ENCODE measurements around the gene P2RY1. TPM values are rescaled to one million over a fixed set of nuclear protein-coding genes. Genes with fewer than 3 reads are reported as not detected.

P2RY1 gene
- total and polyA plus RNA-seq, 2 experiments from 2014 or later, result 15.2 to 59.8 TPM

DNA sequence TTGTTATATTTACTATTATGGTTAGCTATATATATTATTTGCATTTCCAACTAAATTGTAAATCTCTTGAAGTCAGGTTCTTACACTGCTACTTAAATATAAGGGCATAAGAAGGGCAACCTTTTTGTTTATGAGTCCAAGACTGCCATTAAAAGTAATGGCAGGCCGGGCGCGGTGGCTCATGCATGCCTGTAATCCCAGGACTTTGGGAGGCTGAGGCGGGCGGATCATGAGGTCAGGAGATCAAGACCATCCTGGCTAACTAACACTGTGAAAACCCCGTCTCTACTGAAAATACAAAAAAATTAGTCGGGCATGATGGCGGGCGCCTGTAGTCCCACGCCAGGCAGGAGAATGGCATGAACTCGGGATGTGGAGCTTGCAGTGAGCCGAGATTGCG lies 2.9 kb upstream of the P2RY1 start:
- Histone ChIP-seq H3K4me1 (ENCODE audit: insufficient read depth) (peaks cover 22% of the 10 kb centered on the region), H3K9me2 (ENCODE audit: insufficient read depth) (no peaks in the 10 kb centered on the region), H3K27me3 (ENCODE audit: insufficient read depth) (peaks cover 15% of the 10 kb centered on the region), H3K27ac (ENCODE audit: low read depth) (no peak overlapping the region), H3K36me3 (ENCODE audit: insufficient read depth) (peaks cover 3% of the 10 kb centered on the region), H2AFZ (no peak overlapping the region), H3F3A (replicated peaks; ENCODE audit: low read depth) (no peaks in the 10 kb centered on the region), H3K4me3 (no peak overlapping the region), H4K20me1 (replicated peaks; ENCODE audit: insufficient read depth) (peaks cover 9% of the 10 kb centered on the region), H3K79me2 (replicated peaks; ENCODE audit: insufficient read depth) (peaks cover 14% of the 10 kb centered on the region), H3K4me2 (no peak overlapping the region)
- Mint-ChIP-seq H3K27me3 (ENCODE audit: insufficient read depth, low read depth, poor library complexity) (peaks cover 17% of the 10 kb centered on the region), H3K36me3 (ENCODE audit: low read depth) (peaks cover 12% of the 10 kb centered on the region), H3K4me3 (no peak overlapping the region), H3K27ac (no peak overlapping the region), H3K9me3 (no peaks in the 10 kb centered on the region; the same call in 2 of the 3 replicates), H3K4me1 (peaks cover 17% of the 10 kb centered on the region)
- no peak for ATAC-seq
- no peak for DNase-seq (ENCODE audit: low spot score)
- TF ChIP-seq, protein P1, sequence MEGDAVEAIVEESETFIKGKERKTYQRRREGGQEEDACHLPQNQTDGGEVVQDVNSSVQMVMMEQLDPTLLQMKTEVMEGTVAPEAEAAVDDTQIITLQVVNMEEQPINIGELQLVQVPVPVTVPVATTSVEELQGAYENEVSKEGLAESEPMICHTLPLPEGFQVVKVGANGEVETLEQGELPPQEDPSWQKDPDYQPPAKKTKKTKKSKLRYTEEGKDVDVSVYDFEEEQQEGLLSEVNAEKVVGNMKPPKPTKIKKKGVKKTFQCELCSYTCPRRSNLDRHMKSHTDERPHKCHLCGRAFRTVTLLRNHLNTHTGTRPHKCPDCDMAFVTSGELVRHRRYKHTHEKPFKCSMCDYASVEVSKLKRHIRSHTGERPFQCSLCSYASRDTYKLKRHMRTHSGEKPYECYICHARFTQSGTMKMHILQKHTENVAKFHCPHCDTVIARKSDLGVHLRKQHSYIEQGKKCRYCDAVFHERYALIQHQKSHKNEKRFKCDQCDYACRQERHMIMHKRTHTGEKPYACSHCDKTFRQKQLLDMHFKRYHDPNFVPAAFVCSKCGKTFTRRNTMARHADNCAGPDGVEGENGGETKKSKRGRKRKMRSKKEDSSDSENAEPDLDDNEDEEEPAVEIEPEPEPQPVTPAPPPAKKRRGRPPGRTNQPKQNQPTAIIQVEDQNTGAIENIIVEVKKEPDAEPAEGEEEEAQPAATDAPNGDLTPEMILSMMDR (conservative IDR thresholded peaks at IDR 0.05; ENCODE audit: low read depth in 2 of 2), result no peak
- TF ChIP-seq ZNF114 (CRISPR knock-in tag; IDR thresholded peaks at IDR 0.05), result no peak
- TF ChIP-seq ZNF331 (CRISPR knock-in tag; IDR thresholded peaks at IDR 0.05; ENCODE audit: low read depth), result no peak
- TF ChIP-seq JUNB (IDR thresholded peaks at IDR 0.05; ENCODE audit: unreplicated experiment), result no peak
- TF ChIP-seq, protein P2, sequence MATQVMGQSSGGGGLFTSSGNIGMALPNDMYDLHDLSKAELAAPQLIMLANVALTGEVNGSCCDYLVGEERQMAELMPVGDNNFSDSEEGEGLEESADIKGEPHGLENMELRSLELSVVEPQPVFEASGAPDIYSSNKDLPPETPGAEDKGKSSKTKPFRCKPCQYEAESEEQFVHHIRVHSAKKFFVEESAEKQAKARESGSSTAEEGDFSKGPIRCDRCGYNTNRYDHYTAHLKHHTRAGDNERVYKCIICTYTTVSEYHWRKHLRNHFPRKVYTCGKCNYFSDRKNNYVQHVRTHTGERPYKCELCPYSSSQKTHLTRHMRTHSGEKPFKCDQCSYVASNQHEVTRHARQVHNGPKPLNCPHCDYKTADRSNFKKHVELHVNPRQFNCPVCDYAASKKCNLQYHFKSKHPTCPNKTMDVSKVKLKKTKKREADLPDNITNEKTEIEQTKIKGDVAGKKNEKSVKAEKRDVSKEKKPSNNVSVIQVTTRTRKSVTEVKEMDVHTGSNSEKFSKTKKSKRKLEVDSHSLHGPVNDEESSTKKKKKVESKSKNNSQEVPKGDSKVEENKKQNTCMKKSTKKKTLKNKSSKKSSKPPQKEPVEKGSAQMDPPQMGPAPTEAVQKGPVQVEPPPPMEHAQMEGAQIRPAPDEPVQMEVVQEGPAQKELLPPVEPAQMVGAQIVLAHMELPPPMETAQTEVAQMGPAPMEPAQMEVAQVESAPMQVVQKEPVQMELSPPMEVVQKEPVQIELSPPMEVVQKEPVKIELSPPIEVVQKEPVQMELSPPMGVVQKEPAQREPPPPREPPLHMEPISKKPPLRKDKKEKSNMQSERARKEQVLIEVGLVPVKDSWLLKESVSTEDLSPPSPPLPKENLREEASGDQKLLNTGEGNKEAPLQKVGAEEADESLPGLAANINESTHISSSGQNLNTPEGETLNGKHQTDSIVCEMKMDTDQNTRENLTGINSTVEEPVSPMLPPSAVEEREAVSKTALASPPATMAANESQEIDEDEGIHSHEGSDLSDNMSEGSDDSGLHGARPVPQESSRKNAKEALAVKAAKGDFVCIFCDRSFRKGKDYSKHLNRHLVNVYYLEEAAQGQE (IDR thresholded peaks at IDR 0.05; ENCODE audit: unreplicated experiment), result no peak
- TF ChIP-seq STAT1 (IDR thresholded peaks at IDR 0.05; ENCODE audit: unreplicated experiment), result no peak
- TF ChIP-seq, protein P3, sequence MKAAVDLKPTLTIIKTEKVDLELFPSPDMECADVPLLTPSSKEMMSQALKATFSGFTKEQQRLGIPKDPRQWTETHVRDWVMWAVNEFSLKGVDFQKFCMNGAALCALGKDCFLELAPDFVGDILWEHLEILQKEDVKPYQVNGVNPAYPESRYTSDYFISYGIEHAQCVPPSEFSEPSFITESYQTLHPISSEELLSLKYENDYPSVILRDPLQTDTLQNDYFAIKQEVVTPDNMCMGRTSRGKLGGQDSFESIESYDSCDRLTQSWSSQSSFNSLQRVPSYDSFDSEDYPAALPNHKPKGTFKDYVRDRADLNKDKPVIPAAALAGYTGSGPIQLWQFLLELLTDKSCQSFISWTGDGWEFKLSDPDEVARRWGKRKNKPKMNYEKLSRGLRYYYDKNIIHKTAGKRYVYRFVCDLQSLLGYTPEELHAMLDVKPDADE (IDR thresholded peaks at IDR 0.05), result no peak
- TF ChIP-seq, protein P4, sequence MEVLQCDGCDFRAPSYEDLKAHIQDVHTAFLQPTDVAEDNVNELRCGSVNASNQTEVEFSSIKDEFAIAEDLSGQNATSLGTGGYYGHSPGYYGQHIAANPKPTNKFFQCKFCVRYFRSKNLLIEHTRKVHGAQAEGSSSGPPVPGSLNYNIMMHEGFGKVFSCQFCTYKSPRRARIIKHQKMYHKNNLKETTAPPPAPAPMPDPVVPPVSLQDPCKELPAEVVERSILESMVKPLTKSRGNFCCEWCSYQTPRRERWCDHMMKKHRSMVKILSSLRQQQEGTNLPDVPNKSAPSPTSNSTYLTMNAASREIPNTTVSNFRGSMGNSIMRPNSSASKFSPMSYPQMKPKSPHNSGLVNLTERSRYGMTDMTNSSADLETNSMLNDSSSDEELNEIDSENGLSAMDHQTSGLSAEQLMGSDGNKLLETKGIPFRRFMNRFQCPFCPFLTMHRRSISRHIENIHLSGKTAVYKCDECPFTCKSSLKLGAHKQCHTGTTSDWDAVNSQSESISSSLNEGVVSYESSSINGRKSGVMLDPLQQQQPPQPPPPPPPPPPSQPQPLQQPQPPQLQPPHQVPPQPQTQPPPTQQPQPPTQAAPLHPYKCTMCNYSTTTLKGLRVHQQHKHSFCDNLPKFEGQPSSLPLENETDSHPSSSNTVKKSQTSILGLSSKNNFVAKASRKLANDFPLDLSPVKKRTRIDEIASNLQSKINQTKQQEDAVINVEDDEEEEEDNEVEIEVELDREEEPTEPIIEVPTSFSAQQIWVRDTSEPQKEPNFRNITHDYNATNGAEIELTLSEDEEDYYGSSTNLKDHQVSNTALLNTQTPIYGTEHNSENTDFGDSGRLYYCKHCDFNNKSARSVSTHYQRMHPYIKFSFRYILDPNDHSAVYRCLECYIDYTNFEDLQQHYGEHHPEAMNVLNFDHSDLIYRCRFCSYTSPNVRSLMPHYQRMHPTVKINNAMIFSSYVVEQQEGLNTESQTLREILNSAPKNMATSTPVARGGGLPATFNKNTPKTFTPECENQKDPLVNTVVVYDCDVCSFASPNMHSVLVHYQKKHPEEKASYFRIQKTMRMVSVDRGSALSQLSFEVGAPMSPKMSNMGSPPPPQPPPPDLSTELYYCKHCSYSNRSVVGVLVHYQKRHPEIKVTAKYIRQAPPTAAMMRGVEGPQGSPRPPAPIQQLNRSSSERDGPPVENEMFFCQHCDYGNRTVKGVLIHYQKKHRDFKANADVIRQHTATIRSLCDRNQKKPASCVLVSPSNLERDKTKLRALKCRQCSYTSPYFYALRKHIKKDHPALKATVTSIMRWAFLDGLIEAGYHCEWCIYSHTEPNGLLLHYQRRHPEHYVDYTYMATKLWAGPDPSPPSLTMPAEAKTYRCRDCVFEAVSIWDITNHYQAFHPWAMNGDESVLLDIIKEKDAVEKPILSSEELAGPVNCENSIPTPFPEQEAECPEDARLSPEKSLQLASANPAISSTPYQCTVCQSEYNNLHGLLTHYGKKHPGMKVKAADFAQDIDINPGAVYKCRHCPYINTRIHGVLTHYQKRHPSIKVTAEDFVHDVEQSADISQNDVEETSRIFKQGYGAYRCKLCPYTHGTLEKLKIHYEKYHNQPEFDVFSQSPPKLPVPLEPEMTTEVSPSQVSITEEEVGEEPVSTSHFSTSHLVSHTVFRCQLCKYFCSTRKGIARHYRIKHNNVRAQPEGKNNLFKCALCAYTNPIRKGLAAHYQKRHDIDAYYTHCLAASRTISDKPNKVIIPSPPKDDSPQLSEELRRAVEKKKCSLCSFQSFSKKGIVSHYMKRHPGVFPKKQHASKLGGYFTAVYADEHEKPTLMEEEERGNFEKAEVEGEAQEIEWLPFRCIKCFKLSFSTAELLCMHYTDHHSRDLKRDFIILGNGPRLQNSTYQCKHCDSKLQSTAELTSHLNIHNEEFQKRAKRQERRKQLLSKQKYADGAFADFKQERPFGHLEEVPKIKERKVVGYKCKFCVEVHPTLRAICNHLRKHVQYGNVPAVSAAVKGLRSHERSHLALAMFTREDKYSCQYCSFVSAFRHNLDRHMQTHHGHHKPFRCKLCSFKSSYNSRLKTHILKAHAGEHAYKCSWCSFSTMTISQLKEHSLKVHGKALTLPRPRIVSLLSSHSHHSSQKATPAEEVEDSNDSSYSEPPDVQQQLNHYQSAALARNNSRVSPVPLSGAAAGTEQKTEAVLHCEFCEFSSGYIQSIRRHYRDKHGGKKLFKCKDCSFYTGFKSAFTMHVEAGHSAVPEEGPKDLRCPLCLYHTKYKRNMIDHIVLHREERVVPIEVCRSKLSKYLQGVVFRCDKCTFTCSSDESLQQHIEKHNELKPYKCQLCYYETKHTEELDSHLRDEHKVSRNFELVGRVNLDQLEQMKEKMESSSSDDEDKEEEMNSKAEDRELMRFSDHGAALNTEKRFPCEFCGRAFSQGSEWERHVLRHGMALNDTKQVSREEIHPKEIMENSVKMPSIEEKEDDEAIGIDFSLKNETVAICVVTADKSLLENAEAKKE (CRISPR knock-in tag; IDR thresholded peaks at IDR 0.05), result no peak

Data from GM23338 (cell line).